Cerebellar nuclear complex (tissue), 1 donor: ENCODE data around the gene CAPN3.

ENCODE experiments used
- DNase-seq, 2 experiments: peaks; one replicate each; lab custom pipeline; 2025; lab: John Stamatoyannopoulos, UW

Gene CAPN3

GRCh38 chr15:42453826-42454225, 94.5 kb downstream of the CAPN3 start:
- no peak for DNase-seq

GRCh38 chr15:42456531-42456930, 97.2 kb downstream of the CAPN3 start:
- no peak for DNase-seq

GRCh38 chr15:42456971-42457370, 97.7 kb downstream of the CAPN3 start:
- no peak for DNase-seq

GRCh38 chr15:42457445-42458442, 98.4 kb downstream of the CAPN3 start:
- no peak for DNase-seq

GRCh38 chr15:42461261-42461660, 102.0 kb downstream of the CAPN3 start:
- DNase-seq, result no peak
